HUES64 (cell line): ENCODE results near the gene CRLF1.

Source experiments
- H3K27ac ChIP-seq: 2 replicates; pipeline ENCODE4 v1.7.0; 2013; ENCODE audit warnings: low read depth, low read length, inconsistent platforms
- H3K27me3 ChIP-seq: 2 replicates; pipeline ENCODE4 v1.6.1; 2013; ENCODE audit warnings: mild to moderate bottlenecking, low read length; ENCODE audit not compliant: insufficient read depth
- H3K36me3 ChIP-seq: 2 replicates; pipeline ENCODE4 v1.6.1; 2013; ENCODE audit warnings: mild to moderate bottlenecking, low read length; ENCODE audit not compliant: insufficient read depth
- H3K4me1 ChIP-seq: 2 replicates; pipeline ENCODE4 v1.6.1; 2013; ENCODE audit warnings: mild to moderate bottlenecking, low read length, moderate library complexity; ENCODE audit not compliant: insufficient read depth
- H3K4me3 ChIP-seq: 2 replicates; pipeline ENCODE4 v1.5.1; 2013; ENCODE audit warnings: mild to moderate bottlenecking, low read length, moderate library complexity
- H3K9ac ChIP-seq: 2 replicates; pipeline ENCODE4 v1.6.1; 2013; ENCODE audit warnings: mild to moderate bottlenecking, low read depth, low read length
- H3K9me3 ChIP-seq: 2 replicates; pipeline ENCODE4 v1.6.1; 2013; ENCODE audit warnings: low read depth, low read length; ENCODE audit not compliant: insufficient read depth
- WGBS: fragments of 150-250, 120-280 bp; methylation state at CpG from one replicate; pipeline ENCODE4 v1.1.7; 2013; ENCODE audit warnings: missing lambda C conversion rate; 5-methylcytosine and 5-hydroxymethylcytosine counted together

Gene CRLF1

DNA sequence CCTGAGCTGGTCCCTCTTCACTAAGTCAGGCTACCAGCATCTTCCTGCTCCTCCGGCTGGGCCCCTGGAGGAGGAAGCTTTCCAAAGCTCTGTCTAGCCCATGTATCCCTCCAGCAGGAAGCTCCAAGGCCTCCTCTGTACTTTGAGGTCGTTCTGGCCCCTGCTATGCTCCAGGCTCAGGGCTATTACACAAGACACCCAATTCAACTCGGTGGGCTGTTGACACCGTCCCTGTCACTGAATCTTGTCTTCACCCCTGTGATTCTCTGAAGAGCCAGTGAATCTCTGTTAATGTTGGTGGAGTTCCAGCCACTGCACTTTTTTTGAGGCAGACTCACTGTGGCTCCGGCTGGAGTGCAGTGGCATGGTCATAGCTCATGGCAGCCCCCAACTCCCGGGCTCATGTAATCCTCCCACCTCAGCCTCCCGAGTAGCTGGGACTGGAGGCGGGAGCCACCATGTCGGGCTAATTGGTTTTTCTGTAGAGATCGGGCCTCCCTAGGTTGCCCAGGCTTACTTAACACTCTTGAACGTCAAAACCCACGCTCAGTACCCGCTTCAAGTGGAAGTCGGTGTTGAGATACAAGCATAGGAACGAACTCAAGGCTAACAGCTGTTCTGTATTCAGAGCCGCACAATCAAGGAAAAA is 18.5 kb downstream of the CRLF1 start:
- Histone ChIP-seq H3K36me3 (peaks cover 4% of the 10 kb centered on the region; the same call in 1 of the 2 replicates), H3K4me1 (peaks cover 5% of the 10 kb centered on the region), H3K27me3 (no peaks in the 10 kb centered on the region), H3K9me3 (no peaks in the 10 kb centered on the region), H3K27ac (peak overlapping the region; percentile 95), H3K9ac (peak overlapping the region; percentile 92), H3K4me3 (peak overlapping the region; percentile 83)
- 59% methylated on average over 16 of the region's 16 CpGs for WGBS

- Histone ChIP-seq H3K9me3 (no peaks in the 10 kb centered on the region), H3K27me3 (no peaks in the 10 kb centered on the region), H3K36me3 (peaks cover 4% of the 10 kb centered on the region; the same call in 1 of the 2 replicates), H3K4me1 (peaks cover 5% of the 10 kb centered on the region; the same call in 1 of the 2 replicates), H3K9ac (no peak overlapping the region), H3K27ac (no peak overlapping the region), H3K4me3 (no peak overlapping the region)
- WGBS = 94% methylated on average over 10 of the region's 12 CpGs
These were observed 19.0 kb downstream of the CRLF1 start for GRCh38 chr19:18587561-18587960.

DNA sequence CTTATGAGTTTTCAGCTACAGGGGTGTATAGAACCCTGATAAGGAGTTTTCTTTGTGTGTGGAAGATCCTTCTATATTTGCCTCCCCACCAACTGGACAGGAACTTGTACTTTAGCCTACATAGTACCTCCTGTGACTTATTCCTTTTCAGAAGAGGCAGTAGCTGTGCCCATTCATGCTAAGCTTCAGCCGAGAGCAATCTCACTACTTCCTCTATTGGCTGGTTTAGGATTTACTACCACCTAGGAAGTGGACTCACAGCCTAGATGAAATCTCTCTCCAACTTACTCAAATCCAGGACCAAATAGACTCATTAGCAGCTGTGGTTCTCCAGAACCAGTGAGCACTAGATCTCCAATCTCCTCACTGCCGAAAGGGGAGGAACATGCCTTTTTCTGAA is 20.3 kb downstream of the CRLF1 start:
- Histone ChIP-seq H3K27ac (no peak overlapping the region), H3K4me3 (no peak overlapping the region), H3K9me3 (no peaks in the 10 kb centered on the region), H3K36me3 (0 out of 2 replicates have a peak, but pooled peaks cover 4% of the 10 kb centered on the region), H3K4me1 (peaks cover 5% of the 10 kb centered on the region; the same call in 1 of the 2 replicates), H3K9ac (no peak overlapping the region), H3K27me3 (no peaks in the 10 kb centered on the region)
- WGBS = 82% methylated on average over 2 of the region's 2 CpGs

GRCh38 chr19:18580311-18580710 is 26.3 kb downstream of the CRLF1 start:
- no peak overlapping the region for H3K9ac ChIP-seq
- peaks cover 25% of the 10 kb centered on the region for H3K36me3 ChIP-seq
- H3K27me3 ChIP-seq = no peaks in the 10 kb centered on the region
- H3K9me3 ChIP-seq = no peaks in the 10 kb centered on the region
- H3K27ac ChIP-seq = no peak overlapping the region
- H3K4me1 ChIP-seq = no peaks in the 10 kb centered on the region
- no peak overlapping the region for H3K4me3 ChIP-seq
- 81% methylated on average over 7 of the region's 7 CpGs for WGBS

DNA sequence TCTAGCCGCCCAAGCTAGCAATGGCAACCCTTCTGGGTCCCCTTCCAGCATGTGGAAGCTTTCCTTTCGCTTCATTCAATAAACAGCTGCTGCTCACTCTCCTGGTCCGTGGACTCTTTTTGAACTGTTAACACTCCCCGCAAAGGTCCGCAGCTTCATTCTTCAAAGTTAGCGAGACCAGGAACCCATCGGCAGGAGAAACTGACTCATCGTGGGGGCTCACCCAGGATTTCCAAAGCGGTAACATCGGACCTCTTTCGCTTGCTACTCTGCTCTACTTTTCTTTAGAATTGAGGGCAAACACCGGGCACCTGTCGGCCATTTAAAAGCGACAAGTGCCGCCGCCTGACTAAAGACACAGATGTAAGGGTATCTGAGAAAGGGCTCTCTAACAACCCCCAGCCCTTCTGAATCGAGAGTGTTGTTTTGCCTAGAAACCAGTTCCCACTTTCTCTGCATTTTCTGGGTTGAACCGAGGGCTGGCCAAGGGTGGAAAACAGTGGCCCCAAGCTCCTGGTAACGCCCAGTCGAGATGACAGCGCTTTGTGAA is 29.2 kb downstream of the CRLF1 start:
- H3K9ac ChIP-seq = no peak overlapping the region
- H3K4me3 ChIP-seq = no peak overlapping the region
- H3K4me1 ChIP-seq = peaks cover 7% of the 10 kb centered on the region; the same call in 1 of the 2 replicates
- peak overlapping the region; percentile 41; the same call in 1 of the 2 replicates for H3K27ac ChIP-seq
- H3K9me3 ChIP-seq = no peaks in the 10 kb centered on the region
- peaks cover 51% of the 10 kb centered on the region for H3K36me3 ChIP-seq
- no peaks in the 10 kb centered on the region for H3K27me3 ChIP-seq
- 94% methylated on average over 21 of the region's 21 CpGs for WGBS

- no peaks in the 10 kb centered on the region for H3K27me3 ChIP-seq
- WGBS = 92% methylated on average over 8 of the region's 8 CpGs
These were observed 30.2 kb downstream of the CRLF1 start for GRCh38 chr19:18576383-18576782.

DNA sequence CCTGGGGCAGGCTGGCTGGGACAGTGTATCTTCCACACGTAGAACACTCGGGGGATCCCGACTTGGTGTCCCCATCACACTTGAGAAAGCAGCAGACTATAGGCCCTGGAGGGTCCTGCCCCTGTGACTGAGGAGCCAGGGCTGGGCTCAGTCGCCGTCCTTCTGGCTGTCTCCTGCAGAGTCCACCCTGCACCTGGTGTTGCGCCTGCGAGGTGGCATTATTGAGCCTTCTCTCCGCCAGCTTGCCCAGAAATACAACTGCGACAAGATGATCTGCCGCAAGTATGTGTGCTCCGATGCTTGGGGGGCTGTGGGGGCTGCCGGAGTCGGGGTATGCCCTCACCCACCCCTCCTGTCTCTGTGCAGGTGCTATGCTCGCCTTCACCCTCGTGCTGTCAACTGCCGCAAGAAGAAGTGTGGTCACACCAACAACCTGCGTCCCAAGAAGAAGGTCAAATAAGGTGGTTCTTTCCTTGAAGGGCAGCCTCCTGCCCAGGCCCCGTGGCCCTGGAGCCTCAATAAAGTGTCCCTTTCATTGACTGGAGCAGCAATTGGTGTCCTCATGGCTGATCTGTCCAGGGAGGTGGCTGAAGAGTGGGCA is 31.8 kb downstream of the CRLF1 start:
- no peak overlapping the region for H3K27ac ChIP-seq
- H3K36me3 ChIP-seq = peaks cover 55% of the 10 kb centered on the region
- no peaks in the 10 kb centered on the region for H3K9me3 ChIP-seq
- H3K4me1 ChIP-seq = peaks cover 8% of the 10 kb centered on the region; the same call in 1 of the 2 replicates
- no peak overlapping the region for H3K9ac ChIP-seq
- no peak overlapping the region for H3K4me3 ChIP-seq
- WGBS = 97% methylated on average over 18 of the region's 18 CpGs
- H3K27me3 ChIP-seq = no peaks in the 10 kb centered on the region

More at GRCh38 chr19:18576383-18576782, 30.2 kb downstream of the CRLF1 start:
- H3K4me3 ChIP-seq = no peak overlapping the region
- no peaks in the 10 kb centered on the region for H3K9me3 ChIP-seq
- H3K4me1 ChIP-seq = peaks cover 8% of the 10 kb centered on the region; the same call in 1 of the 2 replicates
- H3K9ac ChIP-seq = no peak overlapping the region
- H3K27ac ChIP-seq = no peak overlapping the region
- H3K36me3 ChIP-seq = peaks cover 51% of the 10 kb centered on the region

- Histone ChIP-seq H3K4me3 (peak within 1 kb of the TSS; percentile 95), H3K36me3 (peaks cover 73% of the 10 kb centered on the region), H3K27ac (peak within 1 kb of the TSS; percentile 87), H3K9me3 (no peaks in the 10 kb centered on the region), H3K9ac (peak within 1 kb of the TSS; percentile 96), H3K27me3 (no peaks in the 10 kb centered on the region), H3K4me1 (peaks cover 8% of the 10 kb centered on the region; the same call in 1 of the 2 replicates)
- under 1% methylated on average over 75 of the region's 75 CpGs for WGBS
These were observed 34.8 kb downstream of the CRLF1 start, which contains the start of gene UBA52 for GRCh38 chr19:18571564-18572344. Gene UBA52 (plus strand): TSS chr19:18571857. CDS start chr19:18573301, 1,444 bp downstream.

DNA sequence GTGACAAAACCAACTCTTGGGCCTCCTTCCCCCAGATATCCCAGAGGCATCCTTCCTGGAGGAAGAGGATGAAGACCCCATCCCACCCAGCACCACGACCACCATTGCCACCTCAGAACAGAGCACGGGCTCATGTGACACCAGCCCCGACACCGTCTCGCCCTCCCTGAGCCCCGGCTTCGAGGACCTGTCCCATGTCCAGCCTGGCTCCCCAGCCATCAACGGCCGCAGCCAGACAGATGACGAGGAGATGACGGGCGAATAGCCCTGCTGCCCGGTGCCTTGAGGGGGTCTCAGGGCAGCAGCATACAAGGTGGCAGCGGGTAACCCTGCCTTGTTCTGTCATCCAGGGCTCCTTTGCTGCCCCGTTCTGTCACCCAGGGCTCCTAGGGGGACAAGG is 38.2 kb downstream of the CRLF1 start:
- Histone ChIP-seq H3K27me3 (no peaks in the 10 kb centered on the region), H3K27ac (no peak overlapping the region), H3K4me3 (no peak overlapping the region), H3K9me3 (no peaks in the 10 kb centered on the region), H3K9ac (no peak overlapping the region), H3K4me1 (peaks cover 8% of the 10 kb centered on the region; the same call in 1 of the 2 replicates), H3K36me3 (peaks cover 64% of the 10 kb centered on the region)
- 98% methylated on average over 15 of the region's 15 CpGs for WGBS

DNA sequence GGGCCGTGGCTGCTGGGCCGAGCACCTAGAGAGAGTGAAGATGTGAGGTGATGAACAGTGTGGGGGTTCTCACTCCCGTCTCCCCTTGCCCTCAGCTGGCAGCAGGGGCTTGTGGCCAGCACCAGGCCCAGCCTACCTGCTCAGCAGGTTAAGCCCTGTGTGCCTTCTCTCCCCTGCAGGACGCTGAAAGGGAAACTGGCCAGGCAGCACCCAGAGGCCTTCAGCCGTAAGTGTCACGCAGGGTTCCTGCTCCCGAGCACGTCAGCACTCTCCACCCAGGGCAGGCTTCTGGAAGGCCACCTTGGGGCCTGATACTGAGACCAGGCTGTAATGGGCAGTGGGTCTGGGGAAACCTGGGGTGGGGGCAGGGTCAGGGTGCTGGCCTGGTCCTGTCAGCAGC is 39.6 kb downstream of the CRLF1 start:
- Histone ChIP-seq H3K27ac (no peak overlapping the region), H3K9me3 (no peaks in the 10 kb centered on the region), H3K36me3 (peaks cover 72% of the 10 kb centered on the region), H3K27me3 (no peaks in the 10 kb centered on the region), H3K4me1 (no peaks in the 10 kb centered on the region), H3K9ac (no peak overlapping the region), H3K4me3 (no peak overlapping the region)
- 92% methylated on average over 8 of the region's 8 CpGs for WGBS

- no peak overlapping the region for H3K27ac ChIP-seq
- H3K9me3 ChIP-seq = no peaks in the 10 kb centered on the region
- H3K4me3 ChIP-seq = no peak overlapping the region
- H3K9ac ChIP-seq = no peak overlapping the region
- no peaks in the 10 kb centered on the region for H3K4me1 ChIP-seq
- H3K36me3 ChIP-seq = peaks cover 52% of the 10 kb centered on the region
- WGBS = 93% methylated on average over 14 of the region's 14 CpGs
- no peaks in the 10 kb centered on the region for H3K27me3 ChIP-seq
These were observed 44.5 kb downstream of the CRLF1 start for GRCh38 chr19:18562086-18562485.
